AG04450 (cell line): ENCODE data around the gene SLC12A5. TPM values are rescaled to one million over a fixed set of nuclear protein-coding genes. Genes with fewer than 3 reads are reported as not detected.
"Not testable (repeated sequence)": the region's sequence is repeated elsewhere in the genome, so short reads cannot be mapped to it uniquely, and the experiment has no call there.

ENCODE experiments used
- CTCF ChIA-PET: fragments of 300-600, 350-600 bp; formaldehyde crosslinking; extraction: SDS; loops from one replicate; lab custom pipeline; 2022; ENCODE audit warnings: antibody characterized with exemption, inconsistent platforms; lab: Charles Lee
- POLR2A ChIA-PET: fragments of 350-600 bp; formaldehyde crosslinking; extraction: SDS; loops from one replicate; lab custom pipeline; 2021; ENCODE audit warnings: antibody characterized with exemption, inconsistent platforms; lab: Yijun Ruan, JAX
- DNase-seq: peaks from one replicate; pipeline ENCODE4 v3.0.0-alpha.2; 2011; ENCODE audit warnings: low read depth, low spot score
- H3K27ac ChIP-seq: one replicate; pipeline ENCODE4 v1.5.1; 2012; ENCODE audit warnings: low read depth, low read length, control low read depth
- H3K27me3 ChIP-seq: one replicate; pipeline ENCODE4 v1.6.0; 2012; ENCODE audit warnings: low read length; ENCODE audit not compliant: control insufficient read depth, insufficient read depth
- H3K4me3 ChIP-seq: 2 replicates; pipeline ENCODE4 v1.5.1; 2011; ENCODE audit warnings: mild to moderate bottlenecking, low read depth, low read length, control low read depth
- H3K9me3 ChIP-seq: 2 replicates; pipeline ENCODE4 v1.5.1; 2012; ENCODE audit warnings: low read length; ENCODE audit not compliant: control insufficient read depth, insufficient read depth
- CTCF ChIP-seq: IDR thresholded peaks from 2 replicates; pipeline ENCODE4 v1.5.1; 2011; ENCODE audit warnings: low read depth, low read length, control low read depth, inconsistent platforms
- polyA plus RNA-seq: library from polyadenylated mRNA; depleted of rRNA; stranded (reverse); fragments of >200 nt; gene quantifications from 2 replicates; pipeline ENCODE4 v1.2.3, GENCODE V29; 2011

SLC12A5 gene
- polyA plus RNA-seq, 1 experiment = 0.55 TPM

- Histone ChIP-seq H3K27me3 (no peaks in the 10 kb centered on the region), H3K27ac (peak overlapping the region; percentile 69)
- POLR2A ChIA-PET = interaction anchor here (1.3 kb wide), 1 partner anchor 31 kb away, joined by 3 read pairs; no protein-coding TSS in a partner anchor
Observed at GRCh38 chr20:46089167-46089416, 60.1 kb downstream of the SLC12A5 start.

GRCh38 chr20:46089417-46090388, 60.7 kb downstream of the SLC12A5 start, which contains the start of gene NCOA5:
Gene NCOA5, minus strand, starts transcription at chr20:46089962. Its CDS starts 10,538 bp downstream, at chr20:46079424.
- POLR2A ChIA-PET = interaction anchor here (1.3 kb wide), 1 partner anchor 31 kb away, joined by 3 read pairs; no protein-coding TSS in a partner anchor
- peak; percentile 5; the same call in 1 of the 2 replicates for TF ChIP-seq CTCF
- H3K27ac ChIP-seq = peak within 1 kb of the TSS; percentile 69
- peaks cover 4% of the 10 kb centered on the region; the same call in 1 of the 2 replicates for H3K9me3 ChIP-seq
- peak; percentile 86 for DNase-seq
- H3K27me3 ChIP-seq = no peaks in the 10 kb centered on the region
- peak within 1 kb of the TSS; percentile 70 for H3K4me3 ChIP-seq
- CTCF ChIA-PET = interaction anchor here (2.4 kb wide), 1 partner anchor 76 kb away, joined by 18 read pairs; no protein-coding TSS in a partner anchor

More at GRCh38 chr20:46089167-46089416, 60.1 kb downstream of the SLC12A5 start:
- CTCF ChIA-PET = interaction anchor here (0.9 to 2.4 kb wide), 6 partner anchors 23 to 349 kb away, joined by 3 to 18 read pairs (median 5); no protein-coding TSS in a partner anchor
- Histone ChIP-seq H3K9me3 (peaks cover 4% of the 10 kb centered on the region; the same call in 1 of the 2 replicates), H3K4me3 (peak overlapping the region; percentile 70)
- no peak for DNase-seq
- TF ChIP-seq CTCF = no peak

GRCh38 chr20:46091622-46092535, 62.9 kb downstream of the SLC12A5 start:
- POLR2A ChIA-PET, H3K27me3 ChIP-seq, H3K4me3 ChIP-seq, H3K27ac ChIP-seq, DNase-seq, H3K9me3 ChIP-seq: not testable (repeated sequence)
- CTCF ChIA-PET = interaction anchor here (1.0 kb wide), 1 partner anchor 257 kb away, joined by 3 read pairs; no protein-coding TSS in a partner anchor

- POLR2A ChIA-PET = no interaction called here
Observed at GRCh38 chr20:46093531-46093930, 64.5 kb downstream of the SLC12A5 start.

More at GRCh38 chr20:46093531-46093930, 64.5 kb downstream of the SLC12A5 start:
- CTCF ChIA-PET = no interaction called here
- H3K27ac ChIP-seq = no peak overlapping the region
- peaks cover 4% of the 10 kb centered on the region; the same call in 1 of the 2 replicates for H3K9me3 ChIP-seq
- H3K4me3 ChIP-seq = no peak overlapping the region
- peaks cover 2% of the 10 kb centered on the region for H3K27me3 ChIP-seq
- DNase-seq = no peak
- no peak for TF ChIP-seq CTCF
